Caco-2 (cell line): ENCODE results near the gene RIN3. TPM values are rescaled to one million over a fixed set of nuclear protein-coding genes. Genes with fewer than 3 reads are reported as not detected.

Experiments
- BruUV-seq: library from RNA; stranded (reverse); fragments of 400-500 nt; replicated peaks from 2 replicates; lab custom pipeline; 2021; lab: Mats Ljungman, UMichigan
- CTCF ChIA-PET: fragments of 300-600 bp; sonication (Branson Sonifier 250); formaldehyde crosslinking; loops from one replicate; lab custom pipeline; 2022; ENCODE audit warnings: antibody characterized with exemption; lab: Charles Lee
- POLR2A ChIA-PET: fragments of 300-600 bp; sonication (Branson Sonifier 250); formaldehyde crosslinking; loops from one replicate; lab custom pipeline; 2022; ENCODE audit warnings: antibody characterized with exemption; lab: Charles Lee
- DNase-seq, 2 experiments: peaks; one replicate each; pipeline versions ENCODE4 v3.0.0 to v3.0.0-alpha.2; 2020 to 2022
- H3K27me3 ChIP-seq: replicated peaks from 2 replicates; pipeline ENCODE4 v1.6.0; 2011; ENCODE audit warnings: low read length; ENCODE audit not compliant: control insufficient read depth, insufficient read depth
- H3K36me3 ChIP-seq: 2 replicates; pipeline ENCODE4 v1.5.1; 2011; ENCODE audit warnings: low read length; ENCODE audit not compliant: control insufficient read depth, insufficient read depth
- H3K4me1 ChIP-seq: fragments of 250-450 bp; sonication (Bioruptor Pico); 2 replicates; pipeline ENCODE4 v1.5.1; 2020; ENCODE audit warnings: mild to moderate bottlenecking
- H3K4me3 ChIP-seq: 2 replicates; pipeline ENCODE4 v1.5.1; 2011; ENCODE audit warnings: low read depth, mild to moderate bottlenecking, control low read depth, low read length
- H3K9me3 ChIP-seq: fragments of 250-450 bp; sonication (Bioruptor Pico); 2 replicates; pipeline ENCODE4 v1.5.1; 2020; ENCODE audit warnings: mild to moderate bottlenecking, moderate library complexity
- H3K27ac Mint-ChIP-seq: one replicate; pipeline ENCODE4 v1.8.0; 2022; ENCODE audit warnings: mixed read lengths; ENCODE audit not compliant: unreplicated experiment
- H3K27me3 Mint-ChIP-seq: one replicate; pipeline ENCODE4 v1.8.0; 2022; ENCODE audit warnings: mixed read lengths; ENCODE audit not compliant: insufficient read depth, unreplicated experiment
- H3K36me3 Mint-ChIP-seq: one replicate; pipeline ENCODE4 v1.8.0; 2022; ENCODE audit warnings: mild to moderate bottlenecking, mixed read lengths; ENCODE audit not compliant: insufficient read depth, unreplicated experiment
- H3K4me1 Mint-ChIP-seq: one replicate; pipeline ENCODE4 v1.8.0; 2022; ENCODE audit warnings: low read depth, mixed read lengths; ENCODE audit not compliant: unreplicated experiment
- H3K4me3 Mint-ChIP-seq: one replicate; pipeline ENCODE4 v1.8.0; 2022; ENCODE audit warnings: mild to moderate bottlenecking, moderate library complexity, mixed read lengths; ENCODE audit not compliant: unreplicated experiment
- H3K9me3 Mint-ChIP-seq: one replicate; pipeline ENCODE4 v1.8.0; 2022; ENCODE audit warnings: mixed read lengths; ENCODE audit not compliant: unreplicated experiment
- intact Hi-C: fragments of 100-400 bp; cut with micrococcal nuclease; formaldehyde crosslinking; loops from one replicate; pipeline ENCODE4 v1.10.0; 2022; ENCODE audit not compliant: unreplicated experiment
- total RNA-seq: library from RNA; stranded (reverse); gene quantifications from 2 replicates; pipeline ENCODE4 v1.2.3, GENCODE V29; 2022
- TF ChIP-seq, protein P1 (sequence below), 2 experiments: fragments of 200-600 bp in 1 of 2; IDR thresholded peaks; 1 replicate in 1 of 2; 2 replicates in 1 of 2; pipeline versions ENCODE4 v1.5.1 to v1.8.0; 2011 to 2022; ENCODE audit warnings: antibody characterized with exemption in 1 of 2, control low read depth in 1 of 2, inconsistent platforms in 1 of 2, low read depth in 1 of 2, low read length in 1 of 2, mild to moderate bottlenecking in 1 of 2, moderate library complexity in 1 of 2; ENCODE audit not compliant: insufficient read depth in 1 of 2, severe bottlenecking in 1 of 2, unreplicated experiment in 1 of 2

The RIN3 gene
- total RNA-seq, 1 experiment from 2014 or later: 20.7 TPM

DNA sequence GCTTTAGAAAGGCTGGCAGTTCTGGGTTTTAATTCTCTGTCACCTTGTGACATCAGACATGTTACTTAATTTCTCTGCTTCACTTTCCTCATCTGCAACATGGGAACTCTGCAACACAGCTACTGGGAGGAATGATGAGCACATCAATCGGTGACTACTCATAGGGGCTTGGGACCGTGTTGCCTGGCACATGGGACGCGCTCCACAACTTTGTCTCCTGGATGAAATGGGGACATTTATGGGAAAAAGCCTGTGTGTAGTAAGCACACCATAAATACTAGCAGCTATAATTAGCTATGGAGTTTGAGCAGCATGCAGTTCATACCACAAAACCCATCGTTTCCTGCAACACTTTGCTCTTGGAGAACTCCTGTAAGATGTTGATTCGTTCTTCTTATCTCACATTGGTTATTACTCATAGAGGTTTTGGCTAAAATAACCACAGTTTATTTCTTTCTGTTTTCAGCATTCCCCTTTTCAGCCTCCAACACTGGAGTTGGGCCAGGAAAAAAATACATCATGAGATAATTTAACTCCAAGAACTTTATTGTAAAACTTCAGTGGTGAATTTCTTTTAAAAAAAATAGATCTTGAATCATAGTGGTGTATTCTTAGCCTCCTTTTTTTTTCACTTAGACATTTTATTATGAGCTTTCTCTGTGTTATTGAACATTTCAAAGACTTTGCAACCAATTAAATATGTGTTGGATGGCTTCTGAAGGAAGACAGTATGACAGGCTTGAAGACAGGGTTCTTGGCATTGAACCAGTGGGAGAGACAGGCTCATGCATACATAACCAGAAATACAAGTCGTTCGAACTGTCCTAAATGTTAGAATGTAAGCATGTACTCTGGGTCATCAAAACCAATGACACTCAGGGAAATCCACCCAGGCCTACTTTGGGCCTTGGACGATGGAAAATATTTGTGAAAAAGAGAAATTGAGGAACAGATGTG is 72.7 kb downstream of the RIN3 start:
- BruUV-seq: no TSS peak
- no peaks in the 10 kb centered on the region for H3K27me3 ChIP-seq
- no peaks in the 10 kb centered on the region for H3K4me1 Mint-ChIP-seq
- ChIA-PET CTCF (interaction anchor here (0.5 kb wide), 1 partner anchor 1425 kb away, joined by 3 read pairs; no protein-coding TSS in a partner anchor), POLR2A (no interaction called here)
- no peak overlapping the region for H3K4me3 ChIP-seq
- H3K4me1 ChIP-seq: no peaks in the 10 kb centered on the region
- H3K4me3 Mint-ChIP-seq: no peak overlapping the region
- H3K9me3 Mint-ChIP-seq: peaks cover 8% of the 10 kb centered on the region
- no peaks in the 10 kb centered on the region for H3K27me3 Mint-ChIP-seq
- intact Hi-C loops: loop anchor here (5.0 kb wide), 1 partner anchor 196 kb away; no protein-coding TSS in a partner anchor
- peaks cover 4% of the 10 kb centered on the region; the same call in 1 of the 2 replicates for H3K9me3 ChIP-seq
- no peak for DNase-seq
- H3K36me3 Mint-ChIP-seq: peaks cover 33% of the 10 kb centered on the region
- no peaks in the 10 kb centered on the region; the same call in 1 of the 2 replicates for H3K36me3 ChIP-seq
- H3K27ac Mint-ChIP-seq: no peak overlapping the region
- TF ChIP-seq, protein P1, sequence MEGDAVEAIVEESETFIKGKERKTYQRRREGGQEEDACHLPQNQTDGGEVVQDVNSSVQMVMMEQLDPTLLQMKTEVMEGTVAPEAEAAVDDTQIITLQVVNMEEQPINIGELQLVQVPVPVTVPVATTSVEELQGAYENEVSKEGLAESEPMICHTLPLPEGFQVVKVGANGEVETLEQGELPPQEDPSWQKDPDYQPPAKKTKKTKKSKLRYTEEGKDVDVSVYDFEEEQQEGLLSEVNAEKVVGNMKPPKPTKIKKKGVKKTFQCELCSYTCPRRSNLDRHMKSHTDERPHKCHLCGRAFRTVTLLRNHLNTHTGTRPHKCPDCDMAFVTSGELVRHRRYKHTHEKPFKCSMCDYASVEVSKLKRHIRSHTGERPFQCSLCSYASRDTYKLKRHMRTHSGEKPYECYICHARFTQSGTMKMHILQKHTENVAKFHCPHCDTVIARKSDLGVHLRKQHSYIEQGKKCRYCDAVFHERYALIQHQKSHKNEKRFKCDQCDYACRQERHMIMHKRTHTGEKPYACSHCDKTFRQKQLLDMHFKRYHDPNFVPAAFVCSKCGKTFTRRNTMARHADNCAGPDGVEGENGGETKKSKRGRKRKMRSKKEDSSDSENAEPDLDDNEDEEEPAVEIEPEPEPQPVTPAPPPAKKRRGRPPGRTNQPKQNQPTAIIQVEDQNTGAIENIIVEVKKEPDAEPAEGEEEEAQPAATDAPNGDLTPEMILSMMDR (IDR thresholded peaks at IDR 0.05; ENCODE audit: insufficient read depth in 1 of 2, low read depth in 1 of 2, low read length in 1 of 2, severe bottlenecking in 1 of 2, unreplicated experiment in 1 of 2): no peak

DNA sequence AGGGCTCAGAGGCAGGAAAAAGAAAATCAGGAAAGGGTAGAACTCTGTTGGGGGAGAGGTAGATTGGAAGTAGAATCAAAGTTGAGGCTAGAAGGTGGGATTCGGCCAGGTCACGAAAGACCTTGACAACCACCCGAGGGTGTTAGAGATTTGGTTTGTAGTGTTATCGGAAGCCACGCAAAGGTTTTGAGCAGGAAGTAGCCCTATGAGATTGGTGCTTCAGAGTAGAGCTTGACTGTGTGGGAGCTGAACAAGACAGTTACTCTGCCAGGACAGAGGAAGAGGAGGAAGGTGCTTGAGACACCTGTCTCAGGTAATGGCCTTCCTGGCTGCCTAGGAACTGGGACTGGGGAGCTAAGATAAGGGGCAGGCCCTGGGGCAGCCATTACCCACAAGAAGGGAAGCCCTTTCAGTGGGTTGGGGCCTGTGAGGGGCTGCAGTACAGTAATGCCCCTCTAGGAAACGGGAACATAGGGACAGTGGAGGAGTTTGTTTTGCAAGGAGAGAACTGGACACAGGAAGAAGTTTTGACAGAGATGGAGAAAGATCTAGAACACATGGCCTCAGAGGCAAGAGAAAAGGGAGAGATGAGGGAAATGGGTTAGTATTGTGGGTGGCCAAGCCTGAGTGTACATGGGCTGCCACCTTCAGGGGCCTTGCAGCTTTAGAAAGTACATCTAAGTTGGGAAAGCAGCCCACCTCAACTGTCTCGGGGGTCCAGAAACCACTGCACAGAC is 73.5 kb downstream of the RIN3 start:
- Mint-ChIP-seq H3K27me3 (no peaks in the 10 kb centered on the region), H3K36me3 (peaks cover 29% of the 10 kb centered on the region), H3K4me1 (no peaks in the 10 kb centered on the region), H3K27ac (no peak overlapping the region), H3K9me3 (peaks cover 8% of the 10 kb centered on the region), H3K4me3 (no peak overlapping the region)
- TF ChIP-seq, protein P1 (IDR thresholded peaks at IDR 0.05; ENCODE audit: insufficient read depth in 1 of 2, low read depth in 1 of 2, low read length in 1 of 2, severe bottlenecking in 1 of 2, unreplicated experiment in 1 of 2): no peak
- H3K4me1 ChIP-seq: no peaks in the 10 kb centered on the region
- POLR2A ChIA-PET: no interaction called here
- peaks cover 4% of the 10 kb centered on the region; the same call in 1 of the 2 replicates for H3K9me3 ChIP-seq
- CTCF ChIA-PET: no interaction called here
- no peak overlapping the region for H3K4me3 ChIP-seq
- intact Hi-C loops: loop anchor here (5.0 kb wide), 1 partner anchor 195 kb away; no protein-coding TSS in a partner anchor
- BruUV-seq: no TSS peak
- no peak for DNase-seq
- H3K27me3 ChIP-seq: no peaks in the 10 kb centered on the region
- H3K36me3 ChIP-seq: no peaks in the 10 kb centered on the region; the same call in 1 of the 2 replicates

DNA sequence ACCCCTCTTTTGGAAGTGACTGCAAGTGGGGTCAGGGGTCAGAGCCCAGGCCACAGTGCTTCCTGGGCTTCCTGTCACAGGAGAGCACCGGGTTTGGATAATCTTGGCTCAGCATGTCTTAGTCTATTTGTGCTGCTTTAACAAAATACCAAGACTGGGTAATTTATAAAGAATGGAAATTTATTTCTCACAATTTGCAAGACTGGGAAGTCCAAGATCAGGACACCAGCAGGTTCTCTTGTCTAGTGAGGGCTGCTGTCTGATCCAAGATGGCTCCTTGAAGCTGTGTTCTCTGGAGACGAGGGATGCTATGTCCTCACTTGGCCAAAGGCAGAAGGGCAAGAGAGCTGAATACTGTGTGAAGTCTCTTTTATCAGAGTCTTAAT is 74.1 kb downstream of the RIN3 start:
- H3K4me1 ChIP-seq: no peaks in the 10 kb centered on the region
- BruUV-seq: no TSS peak
- TF ChIP-seq, protein P1 (IDR thresholded peaks at IDR 0.05; ENCODE audit: insufficient read depth in 1 of 2, low read depth in 1 of 2, low read length in 1 of 2, severe bottlenecking in 1 of 2, unreplicated experiment in 1 of 2): no peak
- Mint-ChIP-seq H3K36me3 (peaks cover 27% of the 10 kb centered on the region), H3K9me3 (peaks cover 6% of the 10 kb centered on the region), H3K4me3 (no peak overlapping the region), H3K27ac (no peak overlapping the region), H3K4me1 (no peaks in the 10 kb centered on the region), H3K27me3 (no peaks in the 10 kb centered on the region)
- intact Hi-C loops: loop anchor here (5.0 kb wide), 1 partner anchor 195 kb away; no protein-coding TSS in a partner anchor
- no peaks in the 10 kb centered on the region; the same call in 1 of the 2 replicates for H3K36me3 ChIP-seq
- H3K4me3 ChIP-seq: no peak overlapping the region
- ChIA-PET POLR2A (no interaction called here), CTCF (no interaction called here)
- H3K9me3 ChIP-seq: peaks cover 4% of the 10 kb centered on the region; the same call in 1 of the 2 replicates
- H3K27me3 ChIP-seq: no peaks in the 10 kb centered on the region
- no peak for DNase-seq
